Measurements from ENCODE around the gene CLSTN3. TPM values are rescaled to one million over a fixed set of nuclear protein-coding genes. Genes with fewer than 3 reads are reported as not detected.

Gene CLSTN3
- total RNA-seq, 1 donor from 2014 or later, result 30.4 TPM

DNA sequence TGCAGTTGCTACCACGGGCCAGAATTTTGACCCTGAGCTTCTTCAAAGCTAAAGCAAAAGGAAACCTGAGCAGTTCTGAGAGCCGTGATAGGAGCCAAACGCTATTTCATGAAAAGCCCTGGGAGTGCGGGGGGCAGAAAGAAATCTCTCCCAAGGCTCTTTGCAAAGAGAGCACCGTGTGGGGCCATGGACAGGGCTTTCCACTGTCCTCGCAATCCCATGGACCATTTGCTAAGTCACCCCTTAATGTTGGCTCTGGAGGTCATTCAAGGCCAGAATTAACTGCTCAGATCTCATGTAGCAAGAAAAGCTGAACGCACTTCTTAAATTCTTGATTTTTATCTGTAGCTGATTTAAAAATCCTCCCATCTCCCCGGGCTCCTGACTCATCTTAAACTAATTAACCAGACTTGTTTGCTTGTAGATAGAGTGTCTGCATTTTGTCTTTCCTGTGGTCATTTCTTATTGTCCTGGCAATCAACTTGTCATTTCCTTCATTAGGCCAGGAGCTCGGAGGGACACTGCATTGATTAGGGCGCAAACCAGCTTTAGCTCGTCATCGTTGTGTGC lies 24.8 kb downstream of the CLSTN3 start:
- DNase-seq (ENCODE audit: low read depth, low spot score), result no peak
- Mint-ChIP-seq H3K27me3 (ENCODE audit: low read depth) (no peaks in the 10 kb centered on the region), H3K4me3 (no peak overlapping the region), H3K4me1 (no peaks in the 10 kb centered on the region), H3K9me3 (no peaks in the 10 kb centered on the region), H3K27ac (ENCODE audit: unreplicated experiment) (no peak overlapping the region), H3K36me3 (ENCODE audit: low read depth) (peaks cover 2% of the 10 kb centered on the region)
- TF ChIP-seq, protein P1, sequence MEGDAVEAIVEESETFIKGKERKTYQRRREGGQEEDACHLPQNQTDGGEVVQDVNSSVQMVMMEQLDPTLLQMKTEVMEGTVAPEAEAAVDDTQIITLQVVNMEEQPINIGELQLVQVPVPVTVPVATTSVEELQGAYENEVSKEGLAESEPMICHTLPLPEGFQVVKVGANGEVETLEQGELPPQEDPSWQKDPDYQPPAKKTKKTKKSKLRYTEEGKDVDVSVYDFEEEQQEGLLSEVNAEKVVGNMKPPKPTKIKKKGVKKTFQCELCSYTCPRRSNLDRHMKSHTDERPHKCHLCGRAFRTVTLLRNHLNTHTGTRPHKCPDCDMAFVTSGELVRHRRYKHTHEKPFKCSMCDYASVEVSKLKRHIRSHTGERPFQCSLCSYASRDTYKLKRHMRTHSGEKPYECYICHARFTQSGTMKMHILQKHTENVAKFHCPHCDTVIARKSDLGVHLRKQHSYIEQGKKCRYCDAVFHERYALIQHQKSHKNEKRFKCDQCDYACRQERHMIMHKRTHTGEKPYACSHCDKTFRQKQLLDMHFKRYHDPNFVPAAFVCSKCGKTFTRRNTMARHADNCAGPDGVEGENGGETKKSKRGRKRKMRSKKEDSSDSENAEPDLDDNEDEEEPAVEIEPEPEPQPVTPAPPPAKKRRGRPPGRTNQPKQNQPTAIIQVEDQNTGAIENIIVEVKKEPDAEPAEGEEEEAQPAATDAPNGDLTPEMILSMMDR (conservative IDR thresholded peaks at IDR 0.05), result no peak

DNA sequence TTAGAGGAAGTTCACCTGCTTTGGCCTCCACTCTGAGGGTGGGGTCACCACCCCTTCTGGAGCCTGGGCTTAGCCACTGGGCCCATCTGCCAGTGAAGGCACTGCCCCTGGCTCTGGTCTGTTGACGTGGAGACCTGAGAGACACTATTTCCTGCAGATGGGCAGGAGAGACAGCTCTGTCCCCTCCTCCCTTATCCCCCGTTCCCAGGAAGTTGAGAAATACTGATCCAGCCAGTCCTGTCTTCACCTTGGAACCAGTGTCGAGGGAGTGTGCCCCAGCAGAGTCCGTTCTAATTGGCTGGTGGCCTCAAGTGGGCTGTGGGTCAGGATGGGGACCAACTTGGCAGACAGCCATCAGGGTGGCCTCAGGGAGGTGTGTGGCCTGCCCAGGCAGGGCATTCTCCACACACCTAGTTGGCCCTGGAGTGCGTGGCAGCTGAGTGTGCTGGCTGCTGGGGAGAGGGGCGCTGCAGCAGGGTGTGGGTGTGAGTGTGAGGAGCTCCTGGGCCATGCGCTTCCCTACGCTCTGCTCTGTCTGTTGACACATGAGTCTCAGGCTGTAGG lies 25.4 kb downstream of the CLSTN3 start:
- no peak overlapping the region for H3K27ac Mint-ChIP-seq (ENCODE audit: unreplicated experiment)
- no peaks in the 10 kb centered on the region for H3K27me3 Mint-ChIP-seq (ENCODE audit: low read depth)
- DNase-seq (ENCODE audit: low read depth, low spot score), result no peak
- no peak overlapping the region for H3K4me3 Mint-ChIP-seq
- H3K4me1 Mint-ChIP-seq, result no peaks in the 10 kb centered on the region
- peaks cover 2% of the 10 kb centered on the region for H3K36me3 Mint-ChIP-seq (ENCODE audit: low read depth)
- TF ChIP-seq, protein P1 (conservative IDR thresholded peaks at IDR 0.05), result no peak
- H3K9me3 Mint-ChIP-seq, result no peaks in the 10 kb centered on the region

DNA sequence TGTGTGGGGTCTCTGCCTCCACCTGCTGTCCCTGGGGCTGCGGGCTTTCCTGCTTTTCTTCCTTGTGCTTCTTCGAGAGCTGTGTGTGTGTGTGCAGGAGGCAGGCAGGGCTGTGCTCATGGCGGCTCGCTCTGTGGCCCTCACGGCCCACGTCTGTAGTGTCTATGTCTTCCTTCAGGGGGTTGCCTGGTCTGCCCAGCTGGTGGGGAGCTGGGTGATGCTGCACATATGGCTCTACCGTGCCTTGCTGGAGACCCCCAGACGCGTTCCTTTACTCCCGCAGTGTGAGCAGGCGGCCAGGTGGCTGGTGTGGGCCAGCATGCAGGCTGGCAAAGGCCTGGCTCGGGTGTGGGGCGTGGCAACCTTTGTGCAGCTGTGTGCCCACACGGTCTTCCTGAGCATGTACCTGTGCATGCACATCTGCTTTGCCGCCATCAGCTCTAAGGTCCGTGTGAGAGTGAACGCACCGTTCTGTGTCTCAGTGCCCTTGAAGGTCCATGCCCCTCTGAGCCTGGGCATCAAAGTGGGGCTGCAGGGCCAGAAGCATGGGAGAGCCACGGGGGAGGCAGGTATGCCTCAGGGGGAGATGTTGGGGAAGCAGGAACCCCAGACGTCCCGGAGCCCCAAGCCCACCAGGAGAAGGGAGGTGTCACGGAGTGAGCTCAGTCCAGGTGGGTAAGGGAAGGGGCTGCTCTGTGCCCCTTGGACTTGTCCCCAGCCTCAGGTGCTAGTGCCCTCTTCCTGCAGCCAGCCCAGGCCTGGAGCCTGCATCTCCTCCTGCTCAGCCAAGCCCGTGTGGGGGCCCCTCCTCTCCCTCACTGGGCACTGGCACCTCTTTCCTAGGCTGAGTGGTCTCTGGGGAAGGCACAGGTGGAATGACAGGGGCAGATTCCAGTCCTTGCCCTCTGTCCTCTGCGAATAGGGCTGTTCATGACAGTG lies 26.4 kb downstream of the CLSTN3 start:
- H3K27ac Mint-ChIP-seq (ENCODE audit: unreplicated experiment), result peak overlapping the region; percentile 35
- no peak overlapping the region for H3K4me3 Mint-ChIP-seq
- no peaks in the 10 kb centered on the region for H3K9me3 Mint-ChIP-seq
- peaks cover 3% of the 10 kb centered on the region for H3K27me3 Mint-ChIP-seq (ENCODE audit: low read depth)
- DNase-seq (ENCODE audit: low read depth, low spot score), result no peak
- H3K4me1 Mint-ChIP-seq, result no peaks in the 10 kb centered on the region
- H3K36me3 Mint-ChIP-seq (ENCODE audit: low read depth), result no peaks in the 10 kb centered on the region
- TF ChIP-seq, protein P1 (conservative IDR thresholded peaks at IDR 0.05), result no peak

DNA sequence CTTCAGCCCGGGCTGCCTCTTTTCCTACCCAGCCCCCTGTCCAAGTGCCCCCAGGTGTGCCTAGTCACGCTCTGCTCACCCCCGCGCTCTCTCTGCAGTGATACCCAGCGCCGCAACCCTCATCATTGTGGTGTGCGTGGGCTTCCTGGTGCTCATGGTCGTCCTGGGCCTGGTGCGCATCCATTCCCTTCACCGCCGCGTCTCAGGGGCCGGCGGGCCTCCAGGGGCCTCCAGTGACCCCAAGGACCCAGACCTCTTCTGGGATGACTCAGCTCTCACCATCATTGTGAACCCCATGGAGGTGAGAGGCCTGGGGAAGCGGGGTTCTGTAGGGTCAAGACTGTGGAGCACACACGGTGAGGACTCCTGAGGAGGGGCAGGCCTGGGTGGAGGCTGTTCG lies 27.2 kb downstream of the CLSTN3 start:
- Mint-ChIP-seq H3K27me3 (ENCODE audit: low read depth) (peaks cover 11% of the 10 kb centered on the region), H3K4me1 (no peaks in the 10 kb centered on the region), H3K9me3 (no peaks in the 10 kb centered on the region), H3K36me3 (ENCODE audit: low read depth) (no peaks in the 10 kb centered on the region), H3K4me3 (no peak overlapping the region), H3K27ac (ENCODE audit: unreplicated experiment) (no peak overlapping the region)
- TF ChIP-seq, protein P1 (conservative IDR thresholded peaks at IDR 0.05), result no peak
- DNase-seq (ENCODE audit: low read depth, low spot score), result no peak

DNA sequence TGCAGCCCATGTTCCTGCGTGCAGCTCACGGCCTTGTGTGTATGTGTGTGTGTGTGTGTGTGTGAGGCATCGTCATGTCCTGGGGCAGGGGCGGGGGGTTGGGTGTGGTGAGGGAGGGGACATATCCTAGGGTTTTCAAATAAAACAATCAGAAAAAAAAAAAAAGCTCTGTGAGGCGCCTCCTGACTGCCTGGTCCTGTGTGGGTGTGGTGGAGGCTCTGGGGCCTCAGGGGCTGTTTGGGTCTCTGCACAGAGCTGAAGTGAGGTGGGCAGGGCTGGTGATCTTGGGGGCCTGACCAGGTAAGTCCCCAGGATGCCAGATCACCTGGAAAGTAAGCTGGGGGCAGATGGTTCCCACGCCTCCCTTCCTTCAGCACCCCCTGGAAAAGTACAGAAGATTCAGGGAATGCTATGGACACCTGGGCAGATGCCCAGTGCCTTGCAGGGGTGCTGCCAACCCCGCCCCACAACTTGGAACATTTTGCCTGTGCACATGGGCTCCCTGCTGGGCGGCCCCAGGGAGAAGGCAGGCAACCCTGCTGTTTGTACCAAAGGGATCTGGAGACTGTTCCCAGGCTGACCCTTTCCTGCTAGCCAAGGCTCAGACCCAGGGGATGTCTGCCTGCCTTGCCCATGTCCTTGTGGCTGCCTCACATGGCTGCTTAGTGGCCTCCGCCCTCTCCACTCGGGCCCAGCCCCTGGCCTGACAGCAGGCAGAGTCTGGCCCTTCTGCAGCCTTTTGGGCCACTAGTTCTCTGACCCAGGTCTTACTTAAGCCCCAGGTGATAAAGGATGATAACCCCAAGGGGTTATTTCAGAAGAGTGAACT lies 28.8 kb downstream of the CLSTN3 start:
- TF ChIP-seq, protein P1 (conservative IDR thresholded peaks at IDR 0.05), result no peak
- Mint-ChIP-seq H3K4me1 (no peaks in the 10 kb centered on the region), H3K36me3 (ENCODE audit: low read depth) (no peaks in the 10 kb centered on the region)

More for the DNA sequence above, 28.8 kb downstream of the CLSTN3 start:
- DNase-seq (ENCODE audit: low read depth, low spot score), result no peak
- H3K27ac Mint-ChIP-seq (ENCODE audit: unreplicated experiment), result no peak overlapping the region
- H3K9me3 Mint-ChIP-seq, result no peaks in the 10 kb centered on the region
- H3K27me3 Mint-ChIP-seq (ENCODE audit: low read depth), result peaks cover 24% of the 10 kb centered on the region
- no peak overlapping the region for H3K4me3 Mint-ChIP-seq

Measured in neural crest cell (in vitro differentiated cells).